ACHN (cell line): ENCODE measurements around the gene NFIA.

Experiments
- DNase-seq: peaks from one replicate; pipeline ENCODE4 v3.0.0-alpha.2; 2015
- in situ Hi-C: cut with HindIII; loops from 2 replicates; pipeline ENCODE4 v1.10.0; 2017; ENCODE audit warnings: low sequenced_read_pairs, low pct_ligation_motif_present, low pct_unique_long_range_greater_than_20kb

NFIA gene

DNA sequence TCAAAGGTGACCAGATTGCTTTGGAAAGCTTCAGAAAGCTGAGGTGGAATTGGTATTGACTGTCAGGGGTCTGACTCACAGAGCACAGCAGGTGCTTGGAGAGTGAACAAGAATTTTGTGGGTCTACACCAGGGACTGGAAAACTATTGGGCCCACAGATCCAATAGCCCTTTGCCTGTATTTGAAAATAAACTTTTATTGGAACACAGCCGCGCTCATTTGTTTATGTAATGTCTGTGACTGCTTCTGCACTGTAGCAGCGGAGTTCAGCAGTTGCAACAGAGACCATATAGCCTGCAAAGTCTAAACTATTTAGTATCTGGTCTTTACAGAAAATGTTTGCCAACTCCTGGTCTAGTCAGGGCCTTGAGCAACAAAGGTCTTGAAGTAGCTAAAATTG is 315.6 kb downstream of the NFIA start:
- in situ Hi-C loops, result no loop called here
- no peak for DNase-seq

DNA sequence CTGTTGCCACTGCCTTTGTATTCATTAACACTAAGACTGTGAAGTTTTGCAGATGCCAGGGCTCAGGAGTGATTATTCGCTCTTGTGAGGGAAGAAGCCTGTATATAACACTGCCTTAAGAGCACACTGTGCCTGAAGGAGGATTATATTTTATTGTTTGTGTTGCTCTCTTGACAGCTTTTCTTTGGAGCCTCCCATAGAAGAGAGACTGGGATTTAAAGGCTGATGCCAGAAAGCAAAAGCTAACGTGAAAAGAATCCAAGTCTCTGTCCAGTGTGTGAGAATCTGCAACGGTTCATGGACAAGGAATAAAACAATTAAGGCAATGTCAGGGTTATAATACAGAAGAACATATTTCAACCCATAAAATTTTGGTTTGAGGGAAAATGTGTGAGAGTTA is 316.8 kb downstream of the NFIA start:
- in situ Hi-C loops, result no loop called here
- no peak for DNase-seq

DNA sequence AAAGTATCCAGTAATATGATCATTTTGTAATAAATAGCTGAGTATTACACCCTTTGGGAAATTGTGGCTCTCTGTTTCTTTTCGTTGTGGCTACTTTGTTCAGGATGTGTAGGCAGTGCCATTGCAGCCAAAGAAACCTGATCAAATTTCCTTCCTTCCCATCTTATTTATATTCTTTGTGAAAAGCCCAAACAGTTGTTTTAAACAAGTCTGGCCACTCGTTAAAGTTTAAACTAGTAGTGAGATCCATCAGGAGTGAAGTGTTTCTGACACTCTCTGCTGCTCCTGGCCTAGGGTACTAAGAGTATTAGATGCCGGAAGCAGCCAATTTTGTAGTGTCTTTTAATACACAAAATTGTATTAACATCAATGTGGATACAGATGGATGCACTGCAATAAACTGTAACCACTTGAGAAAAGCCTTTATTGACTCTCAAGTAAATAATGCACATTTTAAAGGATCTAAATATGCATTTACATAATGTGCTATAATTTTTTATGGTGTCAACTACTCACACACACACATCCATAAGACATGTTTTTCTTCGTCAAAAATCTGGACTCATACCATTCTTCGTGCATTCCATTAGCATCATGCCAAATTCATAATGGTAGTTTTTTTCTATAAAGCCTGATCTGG is 317.9 kb downstream of the NFIA start:
- in situ Hi-C loops, result no loop called here
- DNase-seq, result no peak

DNA sequence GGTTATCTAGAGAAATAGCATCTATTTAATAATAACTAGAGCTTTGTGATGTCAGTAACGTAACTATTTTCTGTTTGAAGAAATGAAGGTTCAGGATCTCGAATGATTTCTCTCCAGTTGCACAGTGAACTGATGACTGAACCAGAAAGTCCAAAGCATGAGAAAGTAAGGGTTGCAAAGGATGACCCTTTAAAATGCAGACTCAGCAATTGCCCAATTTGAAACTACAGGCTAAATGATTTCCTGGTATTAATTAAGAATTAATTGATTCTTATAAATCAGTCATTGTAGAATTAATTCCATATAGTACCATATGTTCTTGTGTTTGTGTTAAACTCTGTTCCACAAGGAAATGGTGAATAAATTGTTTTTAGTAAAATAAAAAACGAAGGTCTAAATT is 318.6 kb downstream of the NFIA start:
- no peak for DNase-seq
- in situ Hi-C loops, result no loop called here

DNA sequence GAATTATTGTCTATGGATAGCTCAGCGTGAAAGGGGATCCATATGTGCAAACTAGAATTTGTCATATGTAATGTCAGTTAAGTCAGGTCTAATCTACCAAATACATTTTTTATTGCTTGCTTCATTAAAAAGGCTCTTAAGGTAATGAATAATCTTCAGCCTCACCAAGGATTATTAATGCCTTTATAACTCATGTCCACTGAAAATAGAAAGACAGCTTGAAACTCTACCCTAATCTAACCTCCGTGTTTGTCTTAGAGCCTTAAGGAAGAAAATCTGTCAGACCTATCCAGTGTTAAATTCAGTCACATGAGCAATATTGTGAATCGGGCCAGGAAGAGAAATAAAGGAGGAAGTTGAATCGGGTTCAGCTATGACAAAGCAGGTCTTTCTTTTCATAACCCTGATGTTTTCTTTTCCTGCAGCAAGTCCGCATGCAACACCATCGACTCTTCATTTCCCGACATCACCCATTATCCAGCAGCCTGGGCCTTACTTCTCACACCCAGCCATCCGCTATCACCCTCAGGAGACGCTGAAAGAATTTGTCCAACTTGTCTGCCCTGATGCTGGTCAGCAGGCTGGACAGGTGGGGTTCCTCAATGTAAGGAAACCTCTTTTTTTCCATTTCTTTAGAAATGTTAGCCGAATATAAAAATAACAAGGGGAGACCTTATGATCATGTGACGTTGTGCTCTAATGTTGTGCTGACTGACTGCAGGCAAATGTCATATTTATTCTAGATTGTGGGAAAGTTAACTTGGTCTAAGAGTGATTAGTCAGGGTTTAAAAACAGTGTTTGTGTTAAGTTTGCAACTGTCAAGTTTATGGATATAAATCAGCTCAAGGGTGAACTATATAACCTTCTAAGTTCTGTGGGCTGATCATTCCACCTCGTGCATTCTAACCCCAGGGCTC is 321.6 kb downstream of the NFIA start:
- no peak for DNase-seq
- in situ Hi-C loops, result no loop called here

DNA sequence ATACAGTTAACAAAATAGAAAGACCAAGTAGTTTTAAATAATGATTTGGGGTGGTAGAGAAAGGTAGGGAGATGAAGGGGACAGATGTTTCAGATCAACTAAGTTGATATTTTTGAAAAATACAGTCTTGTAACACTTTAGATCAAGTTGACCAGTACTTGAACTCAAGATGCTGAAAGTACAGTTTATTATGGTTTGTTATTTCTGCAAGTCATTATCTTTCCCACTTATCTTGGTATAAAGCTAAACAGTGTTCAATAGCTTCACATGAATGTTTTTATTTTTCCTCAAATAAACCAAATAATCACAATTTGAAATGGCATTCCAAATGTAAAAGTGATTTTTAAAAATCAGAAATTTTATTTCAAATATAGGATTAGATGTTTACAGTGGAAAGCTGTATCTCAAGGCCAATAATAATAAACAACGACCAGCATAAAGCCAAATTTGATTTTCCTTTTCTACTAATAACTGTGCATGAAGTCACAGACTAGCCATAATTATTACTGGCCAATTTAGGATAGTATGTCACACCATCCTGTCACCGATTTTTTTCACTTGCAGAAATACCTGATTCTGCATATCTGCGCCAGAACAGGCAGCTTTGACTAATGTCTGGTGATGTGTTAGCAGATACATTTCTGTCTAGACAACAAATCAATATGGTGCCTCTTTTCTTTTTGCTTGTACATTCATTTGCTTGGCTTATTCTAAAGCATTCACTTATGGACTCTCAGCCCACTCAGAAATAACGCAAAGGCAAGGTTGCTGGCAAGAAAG is 322.4 kb downstream of the NFIA start:
- DNase-seq, result no peak
- in situ Hi-C loops, result no loop called here

DNA sequence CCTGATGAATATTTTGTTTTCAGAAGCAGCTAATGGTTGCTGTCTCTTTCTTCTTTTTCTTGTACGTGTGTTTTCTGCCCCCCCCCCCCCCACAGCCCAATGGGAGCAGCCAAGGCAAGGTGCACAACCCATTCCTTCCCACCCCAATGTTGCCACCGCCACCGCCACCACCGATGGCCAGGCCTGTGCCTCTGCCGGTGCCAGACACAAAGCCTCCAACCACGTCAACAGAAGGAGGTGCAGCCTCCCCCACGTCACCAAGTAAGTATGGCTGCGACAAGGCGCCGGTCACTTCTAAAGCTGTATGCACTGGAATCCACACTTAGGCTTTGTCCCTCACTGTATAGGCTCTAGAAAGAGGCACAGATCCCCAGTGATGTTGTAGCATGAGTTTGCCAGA is 324.1 kb downstream of the NFIA start:
- in situ Hi-C loops, result no loop called here
- DNase-seq, result no peak

DNA sequence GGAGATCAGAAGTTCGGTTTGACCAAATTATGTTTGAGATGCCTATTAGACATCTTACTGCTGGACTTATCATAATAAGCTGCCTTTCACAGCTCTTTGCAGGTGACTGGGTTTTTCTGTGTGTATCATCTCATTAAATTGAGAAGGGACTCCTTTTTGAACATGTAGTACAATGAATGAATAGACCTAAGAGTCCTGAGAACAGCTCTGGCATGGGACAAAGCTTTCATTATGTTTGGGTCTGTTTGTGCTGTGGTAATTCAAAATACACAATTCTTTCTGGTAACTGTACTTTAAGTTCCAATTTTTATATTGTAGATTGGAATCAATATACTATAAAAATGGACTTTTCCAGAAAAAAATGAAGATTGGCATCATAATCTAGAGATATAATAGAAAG is 330.2 kb downstream of the NFIA start:
- DNase-seq, result no peak
- in situ Hi-C loops, result no loop called here

DNA sequence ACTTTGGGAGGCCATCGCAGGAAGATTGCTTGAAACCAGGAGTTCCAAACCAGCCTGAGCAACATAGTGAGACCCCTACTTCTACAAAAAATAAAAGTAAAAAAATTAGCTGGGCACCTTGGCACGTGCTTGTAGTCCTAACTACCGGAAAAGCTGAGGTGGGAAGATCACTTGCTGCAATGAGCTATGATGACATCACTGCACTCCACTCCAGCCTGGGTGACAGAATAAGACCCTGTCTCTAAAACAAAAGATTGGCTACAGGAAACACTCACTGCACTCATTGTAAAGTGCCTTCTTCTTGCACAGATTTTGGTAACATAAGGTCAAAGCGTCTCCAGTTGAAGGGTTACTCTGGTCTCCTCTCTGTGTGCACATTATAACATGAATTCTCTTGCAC is 336.8 kb downstream of the NFIA start:
- DNase-seq, result no peak
- in situ Hi-C loops, result no loop called here

DNA sequence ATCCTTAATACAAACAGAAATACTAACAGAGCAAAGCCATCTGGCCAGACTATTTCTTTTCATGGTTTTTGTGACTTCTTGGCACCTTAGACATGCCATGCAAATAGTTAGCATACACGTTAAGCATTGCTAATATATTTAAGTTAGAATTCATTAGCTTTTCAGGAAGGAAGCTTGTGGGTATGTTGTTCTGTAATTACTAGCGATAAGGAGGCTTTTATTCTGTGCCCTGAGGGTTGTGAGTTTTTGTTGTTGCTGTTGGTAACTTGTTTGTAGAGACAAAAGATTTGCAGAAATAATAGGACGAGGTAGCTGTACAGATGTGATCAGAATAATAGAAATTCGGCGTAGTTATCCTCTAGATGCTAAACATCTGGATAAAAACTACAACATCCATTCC is 337.3 kb downstream of the NFIA start:
- DNase-seq, result no peak
- in situ Hi-C loops, result no loop called here

DNA sequence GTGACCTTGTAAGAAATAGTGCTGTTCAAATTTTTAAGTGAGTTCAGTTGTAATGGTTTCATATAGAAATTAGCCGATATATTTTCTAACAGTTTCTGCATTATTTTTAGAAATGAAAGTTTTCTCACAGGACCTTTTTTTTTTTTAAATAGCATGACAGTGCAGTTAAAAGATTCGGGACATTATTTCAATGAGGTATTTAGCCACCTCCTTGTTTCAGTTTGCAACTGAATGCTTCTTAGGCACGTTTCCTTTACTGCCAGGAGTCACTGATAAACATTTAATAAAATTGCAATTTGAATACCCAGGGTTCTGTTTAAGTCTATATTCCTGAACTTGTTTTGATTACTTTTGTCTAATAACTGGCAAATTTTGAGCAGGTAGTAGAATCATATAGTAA is 337.9 kb downstream of the NFIA start:
- no peak for DNase-seq
- in situ Hi-C loops, result no loop called here

DNA sequence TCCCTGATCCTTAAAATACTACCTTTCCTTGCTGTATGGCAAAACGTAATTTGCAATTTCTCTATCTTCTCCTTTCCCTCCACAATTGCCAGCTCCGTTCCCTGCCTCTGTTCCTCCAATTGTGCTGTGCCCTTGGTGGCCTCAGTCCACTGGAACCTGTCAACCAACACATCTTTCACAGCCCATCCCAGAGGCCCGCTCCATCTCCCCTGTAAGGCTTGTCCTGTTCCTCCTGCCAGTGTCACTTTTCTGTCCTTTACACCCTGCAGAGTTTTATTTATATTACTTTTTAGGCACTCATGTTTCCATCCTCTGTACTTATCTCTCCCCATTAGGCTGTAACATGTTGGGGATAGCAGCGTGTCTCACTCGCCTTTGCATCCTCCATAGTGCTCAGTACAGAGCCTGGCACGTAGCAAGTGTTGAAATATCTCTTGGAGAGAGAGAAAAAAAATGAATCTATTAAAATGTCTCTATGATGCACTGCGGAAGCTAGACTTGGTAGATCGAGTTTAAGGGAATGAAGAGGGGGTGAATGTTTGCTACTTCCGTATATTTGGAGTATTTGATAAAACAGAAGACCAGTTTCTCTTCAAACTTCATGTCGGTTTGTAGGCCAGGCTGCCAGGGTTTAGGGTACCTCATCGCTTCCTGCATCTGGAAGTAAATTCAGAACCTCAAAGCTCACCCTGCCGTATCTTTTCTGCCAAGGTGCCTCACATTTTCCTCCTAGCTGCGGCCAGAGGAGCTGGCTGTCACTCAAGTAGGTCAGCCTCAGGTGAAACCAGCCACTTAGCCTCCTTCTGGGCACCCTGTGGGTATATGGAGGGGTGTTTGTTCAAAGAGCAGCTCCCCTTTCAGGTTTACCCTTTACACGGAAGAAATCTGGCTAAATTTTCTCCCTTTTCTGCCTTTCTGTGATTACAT is 338.8 kb downstream of the NFIA start:
- in situ Hi-C loops, result no loop called here
- no peak for DNase-seq

DNA sequence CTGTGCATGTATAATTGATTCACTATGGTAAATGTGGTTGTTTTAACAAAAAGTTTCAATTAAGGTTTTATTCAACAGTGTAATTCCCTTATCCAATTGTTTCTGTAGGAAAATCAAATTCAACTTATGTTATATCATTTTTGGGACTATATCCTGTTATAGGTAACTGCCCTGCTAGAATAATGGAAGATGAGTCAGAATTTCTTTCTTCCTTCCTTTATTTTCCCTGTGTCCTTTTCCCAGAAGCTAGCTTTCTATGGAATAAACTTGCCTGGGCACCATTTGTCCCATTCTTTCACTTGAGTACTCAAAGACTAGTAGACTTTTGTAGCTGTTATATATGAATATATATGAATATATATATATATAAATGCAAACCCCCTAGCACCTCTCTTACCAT is 341.3 kb downstream of the NFIA start:
- DNase-seq, result no peak
- in situ Hi-C loops, result no loop called here

DNA sequence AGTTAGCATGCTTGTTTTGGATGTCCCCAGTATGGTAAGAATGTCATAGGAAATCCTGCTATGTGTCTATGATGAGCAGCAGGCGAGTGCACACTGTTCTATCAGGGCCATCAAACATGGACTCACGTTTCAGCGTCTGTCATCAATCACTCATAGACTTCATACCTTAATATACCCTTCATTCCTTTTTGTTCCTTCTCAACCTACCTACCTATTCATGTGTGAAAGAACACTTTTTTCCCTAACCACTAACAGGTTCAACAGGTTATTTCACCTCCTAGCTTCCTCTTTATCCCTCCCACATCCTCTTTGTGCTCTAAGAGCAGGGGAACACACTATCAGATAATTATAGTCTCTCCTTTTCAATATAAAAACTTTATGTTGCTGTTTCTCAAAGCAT is 342.0 kb downstream of the NFIA start:
- no peak for DNase-seq

DNA sequence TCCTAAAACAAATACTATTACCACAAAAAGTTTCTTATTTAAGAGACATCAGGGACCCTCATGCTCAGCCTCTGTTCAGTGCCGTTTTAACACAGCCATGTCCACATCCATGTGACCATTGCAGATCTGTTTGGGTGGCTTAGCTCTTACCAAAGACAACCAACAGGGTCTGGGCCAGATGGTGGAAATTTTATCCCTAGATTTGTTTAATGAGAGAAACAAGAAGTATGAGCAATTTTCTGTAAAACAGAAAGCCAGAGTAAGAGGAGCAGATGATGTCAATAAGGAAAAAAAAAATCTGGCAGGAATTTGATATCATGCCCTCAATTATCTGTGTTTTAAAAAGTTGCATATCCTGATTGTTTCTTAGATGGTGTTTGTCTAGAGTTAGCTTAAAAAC is 342.7 kb downstream of the NFIA start:
- DNase-seq, result no peak

More for the DNA sequence above, 342.0 kb downstream of the NFIA start:
- in situ Hi-C loops, result no loop called here

DNA sequence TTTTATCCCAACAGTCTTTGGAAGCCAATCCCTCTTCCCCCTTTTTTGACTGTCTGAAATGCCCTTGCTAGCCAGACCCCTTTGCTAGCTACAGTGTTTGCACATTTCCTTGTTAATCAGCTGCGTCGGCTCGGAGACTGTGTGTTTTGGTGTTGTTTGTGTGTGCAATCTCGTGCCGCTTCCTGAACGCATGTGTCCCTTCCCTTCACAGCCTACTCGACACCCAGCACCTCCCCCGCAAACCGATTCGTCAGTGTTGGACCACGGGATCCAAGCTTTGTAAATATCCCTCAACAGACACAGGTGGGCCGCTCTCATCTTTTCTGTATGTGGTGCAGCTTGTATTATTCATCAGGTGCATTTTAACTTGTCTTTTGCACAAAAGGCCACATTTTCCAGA is 343.9 kb downstream of the NFIA start:
- DNase-seq, result no peak
- in situ Hi-C loops, result no loop called here

More for the DNA sequence above, 342.7 kb downstream of the NFIA start:
- in situ Hi-C loops, result no loop called here

DNA sequence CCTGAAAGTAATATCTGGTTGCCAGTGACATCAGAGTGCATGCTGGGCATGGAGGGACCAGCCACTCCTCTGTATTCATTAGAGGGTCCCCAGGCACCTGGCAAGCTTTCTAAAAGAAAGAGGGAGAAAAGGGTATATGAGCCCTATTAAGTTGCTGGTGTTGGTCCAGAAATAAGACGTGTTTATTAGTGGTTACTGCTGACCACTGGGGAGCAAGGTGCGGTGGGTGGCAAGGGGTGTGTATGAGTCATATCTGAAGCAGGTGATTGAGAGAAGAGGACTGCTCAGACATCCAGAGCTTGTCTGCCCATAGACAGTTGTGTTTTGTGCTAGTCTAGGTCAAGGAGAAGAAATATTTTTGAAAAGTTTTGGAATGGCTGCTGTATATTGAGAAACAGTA is 344.5 kb downstream of the NFIA start:
- no peak for DNase-seq
- in situ Hi-C loops, result no loop called here

DNA sequence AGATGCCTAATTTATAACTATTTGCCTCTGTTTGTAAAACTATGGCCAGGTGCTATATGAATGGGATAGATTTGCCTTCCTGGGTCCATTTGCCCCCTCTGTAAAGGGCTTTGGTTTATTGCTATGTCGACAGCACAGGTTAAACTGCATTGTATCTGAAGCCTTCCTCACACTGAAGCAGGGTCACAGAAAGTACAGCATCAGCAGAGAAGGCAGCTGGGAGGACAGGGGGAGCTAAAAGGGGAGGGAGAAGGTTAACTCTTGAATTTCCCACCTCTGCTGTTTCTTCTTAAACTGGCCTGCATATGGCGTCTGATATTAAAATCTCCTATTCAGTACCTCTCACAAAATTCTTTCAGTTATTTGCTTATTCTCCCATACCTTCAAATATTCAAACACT is 345.1 kb downstream of the NFIA start:
- in situ Hi-C loops, result no loop called here
- DNase-seq, result no peak
